GM18498 (cell line): ENCODE results near the gene GMDS.
"Not testable (repeated sequence)": the region's sequence is repeated elsewhere in the genome, so short reads cannot be mapped to it uniquely, and the experiment has no call there.

Source experiments
- ATAC-seq: cut with Tn5 transposase; IDR thresholded peaks from one replicate; pipeline ENCODE4 v1.9.1; 2021; ENCODE audit warnings: mild to moderate bottlenecking, moderate library complexity; ENCODE audit not compliant: unreplicated experiment

GMDS gene

DNA sequence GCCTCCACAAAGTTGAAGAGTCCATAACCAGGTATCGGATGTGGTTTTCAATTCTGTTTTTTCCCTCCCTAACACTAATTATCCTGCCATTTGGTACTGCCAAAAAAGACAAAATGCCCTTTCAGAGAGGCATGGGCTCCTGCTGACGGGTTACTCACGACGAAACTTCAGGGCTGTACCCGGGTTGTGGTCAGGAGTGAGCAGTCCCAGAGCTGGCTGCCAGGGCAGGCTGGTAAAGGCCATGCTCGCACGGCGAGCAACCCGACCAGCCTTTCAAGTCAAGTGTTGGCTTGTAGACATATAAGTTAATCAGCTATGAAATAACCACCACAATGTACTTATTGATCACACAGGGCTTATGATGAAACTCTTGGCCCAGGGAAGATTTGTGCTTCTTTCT is 483.2 kb downstream of the GMDS start:
- no peak for ATAC-seq

DNA sequence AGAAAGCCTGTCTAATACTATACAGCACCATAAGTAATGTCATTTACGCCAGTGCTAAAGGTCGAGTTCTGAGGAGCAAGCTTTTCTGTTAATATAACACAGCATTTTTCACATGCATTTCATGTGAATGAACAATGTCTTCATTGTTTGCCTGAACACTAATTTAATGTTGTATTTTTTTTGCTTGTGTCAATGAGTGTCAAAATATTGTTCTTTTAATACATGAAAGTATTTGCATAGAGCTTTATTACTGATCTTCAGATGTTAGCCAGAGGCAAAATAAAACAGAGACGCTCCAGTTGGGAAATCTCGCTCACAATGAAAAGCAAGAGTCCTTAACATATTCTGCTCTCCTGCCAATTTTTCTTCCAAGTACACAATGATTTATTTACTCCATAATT is 483.9 kb downstream of the GMDS start:
- no peak for ATAC-seq

DNA sequence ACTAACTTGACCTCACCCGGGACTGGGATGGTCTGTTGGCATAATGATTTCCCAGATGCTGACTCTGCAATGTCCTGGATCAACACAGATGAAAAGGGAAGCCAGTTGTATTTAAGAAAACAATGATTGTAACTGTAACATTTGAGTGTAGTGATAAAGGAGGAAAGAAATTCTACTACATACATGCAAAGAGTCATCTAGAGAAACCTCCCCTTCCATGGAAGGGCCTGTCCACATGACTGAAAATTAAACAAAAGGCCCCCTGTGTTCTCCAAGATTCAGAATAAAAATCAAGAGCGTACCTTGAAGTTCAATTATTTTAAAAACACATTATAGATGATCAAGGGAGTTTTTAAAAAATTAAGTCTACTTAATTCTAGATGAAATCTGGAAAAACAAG is 484.5 kb downstream of the GMDS start:
- no peak for ATAC-seq

DNA sequence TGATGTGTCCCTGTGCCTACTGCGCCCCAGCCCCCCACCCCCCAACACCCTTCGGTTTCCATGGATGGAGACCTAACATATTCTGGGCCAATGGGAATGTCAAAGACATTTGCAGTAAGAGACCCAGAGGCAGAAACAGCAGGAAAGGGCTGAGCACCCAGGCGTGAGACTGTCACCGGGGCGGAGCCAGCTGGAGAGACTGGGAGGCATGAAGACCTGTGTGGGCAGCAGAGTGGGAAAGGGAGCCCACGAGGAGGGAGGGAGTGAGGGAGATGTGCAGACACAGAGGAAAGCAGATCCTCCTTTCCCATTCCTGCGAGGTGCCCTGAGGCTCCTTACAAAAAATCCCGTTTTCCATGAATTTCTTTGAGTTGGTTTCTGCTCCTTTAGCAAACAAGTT is 485.5 kb downstream of the GMDS start:
- ATAC-seq = no peak

DNA sequence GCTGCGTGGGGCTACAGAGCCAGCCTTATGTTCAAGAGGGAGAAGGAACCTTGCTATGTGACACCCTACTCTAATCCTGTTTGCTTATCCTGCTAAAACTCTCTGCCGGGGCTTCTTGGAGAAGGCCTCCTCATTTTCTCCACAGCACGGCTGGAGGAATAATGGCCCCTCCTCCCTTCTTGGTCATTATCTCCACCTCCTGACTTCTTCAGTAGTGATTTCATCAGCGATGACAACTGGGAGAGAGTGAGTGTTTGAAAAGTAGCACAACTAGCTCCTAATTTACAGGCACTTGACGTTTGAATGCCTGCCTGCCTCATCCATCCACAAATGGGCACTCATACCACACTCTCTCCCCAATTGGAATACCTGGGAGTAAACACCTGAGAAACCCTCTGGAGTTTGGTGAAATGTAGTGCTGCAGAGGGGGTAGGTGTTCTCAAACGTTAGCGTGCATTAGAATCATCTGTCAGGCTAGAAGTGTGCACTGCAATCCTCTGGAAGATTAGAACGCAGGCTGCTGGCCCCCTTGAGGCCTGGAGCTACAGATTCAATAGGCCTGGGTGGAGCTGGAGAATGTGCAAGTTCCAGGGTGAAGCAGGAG is 487.2 kb downstream of the GMDS start:
- no peak for ATAC-seq

DNA sequence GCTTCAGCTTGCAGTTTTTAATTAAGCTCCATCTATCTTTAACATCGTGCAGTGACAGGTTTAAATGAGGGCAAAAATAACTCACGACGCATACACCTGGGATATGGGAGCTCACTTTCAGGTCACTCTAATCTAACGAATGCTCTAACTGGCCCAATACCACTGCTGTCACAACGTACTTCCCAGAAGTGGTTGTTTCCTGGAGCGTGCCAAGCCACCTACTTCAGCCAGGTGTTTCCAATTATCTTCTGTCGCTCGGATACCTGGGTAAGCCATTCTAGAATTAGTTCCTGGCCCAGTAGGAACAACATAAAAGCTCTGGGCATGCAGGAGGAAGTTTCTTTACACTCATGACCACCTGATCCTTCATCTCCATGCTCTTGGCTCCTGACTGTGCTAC is 488.3 kb downstream of the GMDS start:
- no peak for ATAC-seq

DNA sequence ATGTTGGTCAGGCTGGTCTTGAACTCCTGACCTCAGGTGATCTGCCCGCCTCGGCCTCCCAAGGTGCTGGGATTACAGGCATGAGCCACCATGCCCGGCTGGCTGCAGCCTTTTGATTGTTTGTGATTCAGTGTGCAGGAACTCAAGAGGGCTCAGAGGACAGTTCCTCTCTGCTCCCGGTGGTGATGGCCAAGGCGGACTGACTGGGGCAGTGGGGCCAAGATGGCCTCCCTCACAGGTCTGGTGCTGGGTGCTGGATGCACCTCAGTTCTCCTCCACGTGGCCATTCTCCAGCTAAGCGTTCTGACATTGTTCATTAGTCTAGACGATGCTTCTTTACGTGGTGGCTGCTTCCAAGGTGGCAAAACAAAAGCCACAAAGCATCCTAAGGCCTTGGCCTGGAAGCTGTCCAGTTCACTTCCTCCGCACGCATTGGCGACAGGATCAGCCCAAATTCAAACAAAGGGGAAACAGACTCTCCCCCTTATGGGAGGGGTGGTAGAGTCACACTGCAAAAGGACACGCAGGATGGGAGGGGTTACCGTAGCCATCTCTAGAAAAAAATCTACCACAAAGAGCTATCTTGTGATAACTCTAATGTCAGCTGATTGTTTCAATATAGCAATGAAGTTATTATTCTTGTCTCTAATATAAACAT is 488.8 kb downstream of the GMDS start:
- no peak for ATAC-seq

DNA sequence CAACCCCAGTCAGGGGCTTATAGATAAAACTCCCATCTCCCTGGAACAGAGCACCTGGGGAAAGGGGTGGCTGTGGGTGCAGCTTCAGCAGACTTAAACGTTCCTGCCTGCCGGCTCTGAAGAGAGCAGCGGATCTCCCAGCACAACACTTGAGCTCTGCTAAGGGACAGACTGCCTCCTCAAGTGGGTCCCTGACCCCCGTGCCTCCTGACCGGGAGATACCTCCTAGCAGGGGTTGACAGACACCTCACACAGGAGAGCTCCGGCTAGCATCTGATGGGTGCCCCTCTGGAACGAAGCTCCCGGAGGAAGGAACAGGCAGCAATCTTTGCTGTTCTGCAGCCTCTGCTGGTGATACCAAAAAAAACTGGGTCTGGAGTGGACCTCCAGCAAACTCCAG is 494.3 kb downstream of the GMDS start:
- not testable (repeated sequence) for ATAC-seq

DNA sequence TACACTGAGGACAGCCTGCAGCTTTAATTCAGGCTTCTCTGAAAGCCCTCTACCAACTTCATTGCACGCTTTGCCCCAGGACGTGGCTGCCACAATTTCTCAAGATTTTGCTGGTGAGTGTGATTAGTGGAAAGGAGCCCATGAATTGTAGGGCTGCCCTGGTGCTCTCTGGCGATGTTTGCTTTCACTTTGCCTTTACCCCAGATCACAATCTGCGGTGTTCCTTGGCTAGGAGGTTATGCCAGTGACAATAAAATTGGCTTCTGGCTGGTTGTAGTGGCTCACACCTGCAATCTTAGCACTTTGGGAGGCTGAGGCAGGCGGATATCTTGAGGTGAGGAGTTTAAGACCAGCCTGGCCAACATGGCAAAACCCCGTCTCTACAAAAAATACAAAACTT is 496.4 kb downstream of the GMDS start:
- no peak for ATAC-seq

DNA sequence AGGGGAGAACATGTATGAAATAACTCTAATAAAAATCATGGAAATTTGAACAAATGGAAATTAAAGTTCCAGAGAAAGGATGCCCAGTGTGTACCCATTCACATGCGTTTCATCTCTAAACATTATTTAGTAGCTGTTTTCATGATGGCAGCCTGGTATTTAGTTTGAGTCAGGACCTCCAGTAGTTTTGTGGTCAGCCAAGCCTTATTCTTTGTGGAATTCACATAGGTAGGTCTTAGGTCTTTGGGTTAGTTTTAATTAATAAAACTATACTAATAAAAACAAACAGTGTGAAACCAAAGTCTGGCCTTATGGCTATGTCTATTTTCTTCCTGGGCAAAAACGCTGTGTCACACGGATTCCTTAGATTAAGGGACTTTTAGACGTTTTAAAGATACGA is 497.9 kb downstream of the GMDS start:
- no peak for ATAC-seq

DNA sequence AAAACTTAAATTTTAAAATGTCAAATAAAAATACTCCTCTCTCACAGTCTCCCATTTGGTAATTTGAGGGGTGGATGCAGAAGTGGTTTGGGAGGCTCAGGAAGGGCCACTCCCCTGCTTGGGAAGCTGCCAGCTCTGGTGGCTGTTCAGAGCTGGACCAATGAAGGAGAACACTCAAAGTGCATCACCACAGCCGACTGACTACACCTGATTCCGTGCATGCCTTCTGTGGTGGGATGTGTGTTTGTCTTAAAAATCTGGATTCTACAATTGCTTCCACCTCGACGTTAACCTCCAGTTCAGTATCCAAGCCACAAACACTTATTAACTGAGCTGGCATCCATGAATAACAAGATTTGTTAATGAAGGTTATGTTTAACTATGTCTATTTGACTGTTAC is 498.4 kb downstream of the GMDS start:
- no peak for ATAC-seq

DNA sequence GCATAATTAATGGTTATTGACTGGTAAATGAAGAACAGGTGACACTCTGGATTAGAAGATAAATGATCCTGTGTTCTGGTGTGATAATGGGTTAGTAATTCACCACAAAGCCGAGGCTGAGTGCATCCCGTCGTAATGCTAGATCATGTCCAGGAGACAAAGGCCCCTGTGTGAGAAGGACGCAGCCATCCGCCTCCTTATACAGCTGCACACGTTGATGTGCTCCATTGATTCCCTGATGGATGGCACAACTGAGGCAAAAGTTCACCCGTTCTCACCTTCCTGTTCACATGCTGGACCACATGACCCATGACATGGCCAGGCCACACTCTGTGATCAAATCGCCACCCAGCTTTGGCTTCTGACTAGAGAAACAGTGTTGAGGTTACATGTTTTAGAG is 499.6 kb downstream of the GMDS start:
- no peak for ATAC-seq

DNA sequence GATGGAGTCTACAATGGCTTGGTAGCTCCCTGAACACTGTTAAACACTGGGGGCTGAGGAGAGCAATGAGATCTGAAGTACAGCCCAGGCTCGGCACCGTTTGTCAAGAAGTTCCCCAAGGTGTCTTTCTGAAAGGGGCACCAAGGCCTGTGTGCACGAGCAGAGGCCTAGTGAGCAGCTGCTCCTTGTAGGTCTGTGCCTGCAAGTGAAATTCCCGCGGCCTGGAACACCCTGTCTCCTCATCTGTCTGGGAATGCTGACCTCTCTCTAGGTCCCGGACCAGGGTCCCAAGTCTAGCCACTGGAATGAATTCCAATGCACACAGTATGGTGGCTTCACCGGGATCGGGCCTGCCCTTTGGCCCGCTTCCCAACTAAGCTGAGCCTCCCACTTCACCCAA is 500.9 kb downstream of the GMDS start:
- ATAC-seq = no peak

DNA sequence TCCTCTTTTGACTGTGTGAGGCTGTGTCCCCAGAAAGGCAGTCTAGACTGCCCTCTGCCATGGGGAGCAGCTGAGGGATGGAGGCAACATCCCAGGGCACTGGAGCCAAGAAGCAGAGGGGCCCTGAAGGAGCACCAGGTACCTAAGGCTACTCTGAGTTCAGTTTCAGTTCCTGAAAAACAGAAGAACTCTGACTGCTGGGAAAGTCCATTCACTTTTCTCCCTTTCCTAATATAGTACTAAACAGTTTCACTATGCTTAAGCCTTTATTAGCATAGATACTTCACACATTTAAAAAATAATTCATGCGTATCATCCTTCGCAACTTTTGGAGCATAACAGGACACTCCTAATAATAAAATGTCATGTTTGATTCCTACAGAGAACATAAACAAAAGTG is 505.7 kb downstream of the GMDS start:
- peak; percentile 91 for ATAC-seq

DNA sequence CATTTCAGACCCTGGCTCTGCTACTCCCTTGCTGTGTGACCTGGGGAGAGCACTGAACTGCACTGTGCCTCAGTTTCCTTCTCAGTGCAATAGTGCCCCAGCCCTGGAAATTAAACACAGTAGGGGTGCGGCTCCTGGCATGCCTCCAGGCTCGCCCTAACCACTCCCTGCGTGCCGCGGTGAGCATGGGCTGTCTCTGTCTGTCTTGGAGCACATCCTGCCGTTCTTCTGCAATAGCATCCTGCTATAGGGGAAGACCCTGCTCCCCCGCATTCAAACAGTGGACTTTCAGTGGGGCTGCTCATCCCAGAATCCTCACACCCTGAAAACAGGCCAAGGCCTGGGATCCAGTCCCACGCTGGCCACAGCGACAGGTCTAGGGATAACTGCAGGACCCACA is 506.2 kb downstream of the GMDS start:
- ATAC-seq = peak; percentile 32

DNA sequence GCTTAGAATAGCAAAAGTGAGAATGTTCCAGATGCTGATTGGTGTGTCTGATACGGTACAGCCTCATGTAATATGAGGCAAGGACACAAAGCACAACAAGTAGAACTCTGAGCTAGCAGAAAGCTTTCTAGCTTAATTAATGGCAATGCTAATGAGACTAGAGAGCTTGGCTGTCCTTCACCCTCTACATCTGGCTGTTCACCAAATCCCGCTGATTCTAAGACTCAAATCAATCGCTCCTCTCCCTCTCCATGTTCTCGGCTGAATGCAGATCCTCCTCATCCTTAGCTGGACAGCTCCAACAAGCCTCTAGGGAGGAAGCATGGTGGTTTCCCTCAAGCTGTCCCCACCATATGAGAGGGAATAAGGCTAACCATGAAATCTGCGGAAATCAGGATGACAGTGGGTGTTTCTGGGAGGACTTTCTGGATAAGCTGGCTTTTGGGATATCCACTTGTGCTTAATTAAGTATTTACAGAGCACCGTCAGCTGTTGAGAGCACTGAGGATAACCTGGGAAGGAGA is 506.8 kb downstream of the GMDS start:
- no peak for ATAC-seq

DNA sequence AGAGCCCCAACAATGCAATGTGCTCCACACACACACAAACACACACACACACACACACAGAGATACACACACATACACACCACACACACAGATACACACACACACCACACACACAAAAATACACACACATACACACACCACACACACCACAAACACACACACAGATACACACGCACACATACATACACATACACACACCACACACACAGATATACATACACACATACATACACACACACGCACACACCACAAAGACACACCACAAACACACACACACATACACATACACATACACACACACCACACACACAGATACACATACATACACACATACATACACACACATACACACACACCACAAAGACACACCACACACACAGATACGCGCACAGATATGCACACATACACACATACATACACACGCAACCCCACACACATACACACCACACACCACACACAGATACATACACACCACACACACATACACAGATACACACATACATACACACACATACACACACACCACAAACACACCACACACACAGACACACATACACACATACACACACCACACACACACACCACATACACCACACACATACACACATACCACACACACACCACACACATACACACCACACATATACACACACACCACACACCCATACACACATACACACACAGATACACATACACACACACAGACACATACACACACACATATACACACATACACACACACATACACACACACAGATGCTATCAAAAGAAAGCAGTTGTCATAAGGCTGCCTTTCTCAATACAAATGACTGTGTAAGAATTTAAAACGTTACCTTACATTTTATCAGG is 507.7 kb downstream of the GMDS start:
- no peak for ATAC-seq

DNA sequence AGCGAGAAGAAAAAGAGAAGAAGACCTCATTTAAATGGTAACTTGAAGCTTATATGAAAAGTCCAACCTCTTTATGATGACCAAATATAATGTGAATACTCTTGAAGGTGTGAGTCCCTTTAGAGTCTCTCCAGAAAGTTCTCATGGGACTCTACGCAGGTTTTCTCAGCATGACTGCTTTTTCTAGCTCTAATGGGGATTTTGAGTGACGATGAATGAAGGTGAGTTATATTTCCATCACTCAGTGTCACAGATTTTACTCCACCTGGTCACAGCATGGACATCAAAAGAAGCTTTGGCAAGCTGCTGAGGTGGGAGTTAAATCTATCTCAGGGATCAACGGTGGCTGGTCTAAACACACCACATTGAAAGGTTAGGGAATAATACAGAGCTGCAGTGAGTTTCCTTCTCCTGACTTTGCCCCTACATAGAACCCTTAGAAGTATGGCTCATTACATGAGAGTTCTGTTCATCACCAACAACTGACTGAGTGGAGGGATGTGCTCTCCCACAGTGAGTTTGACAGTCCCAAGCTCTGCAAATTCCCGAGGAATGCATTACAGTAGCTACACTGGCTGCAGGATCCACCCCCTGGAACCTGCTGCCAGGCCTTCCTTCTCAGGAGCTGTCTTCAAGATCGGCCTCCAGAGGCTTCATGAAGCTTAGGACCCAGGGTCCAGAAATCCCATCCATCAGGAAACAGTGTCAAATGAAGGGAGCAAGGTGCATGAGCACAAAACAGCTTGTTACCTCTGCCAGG is 508.9 kb downstream of the GMDS start:
- ATAC-seq = no peak

DNA sequence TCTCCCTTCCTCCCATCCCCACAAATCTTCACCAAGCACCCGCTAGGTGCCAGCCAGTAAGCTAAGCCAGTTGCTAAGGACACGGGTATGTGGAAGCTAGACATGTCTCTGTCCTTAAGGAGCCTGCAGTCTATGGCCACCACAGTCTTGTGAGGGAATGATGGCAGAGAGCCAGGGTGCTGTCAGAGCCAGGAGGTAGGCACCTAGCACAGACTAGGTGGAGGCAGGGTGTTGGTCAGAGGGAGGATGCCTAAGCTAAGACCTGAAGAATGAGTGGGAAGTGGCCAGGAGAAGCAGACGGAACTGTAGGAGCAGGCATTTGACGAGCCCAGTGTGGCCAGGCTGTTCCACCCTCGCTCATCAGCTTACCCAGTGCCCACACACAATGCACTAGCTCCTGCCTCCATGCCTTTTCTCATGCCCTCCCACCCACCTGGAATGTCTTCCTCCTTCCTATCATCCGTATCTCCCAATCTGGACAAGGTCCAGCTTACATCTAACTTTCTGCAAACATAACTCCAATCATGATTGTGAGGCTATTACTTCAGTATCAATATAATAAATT is 510.1 kb downstream of the GMDS start:
- ATAC-seq = no peak

DNA sequence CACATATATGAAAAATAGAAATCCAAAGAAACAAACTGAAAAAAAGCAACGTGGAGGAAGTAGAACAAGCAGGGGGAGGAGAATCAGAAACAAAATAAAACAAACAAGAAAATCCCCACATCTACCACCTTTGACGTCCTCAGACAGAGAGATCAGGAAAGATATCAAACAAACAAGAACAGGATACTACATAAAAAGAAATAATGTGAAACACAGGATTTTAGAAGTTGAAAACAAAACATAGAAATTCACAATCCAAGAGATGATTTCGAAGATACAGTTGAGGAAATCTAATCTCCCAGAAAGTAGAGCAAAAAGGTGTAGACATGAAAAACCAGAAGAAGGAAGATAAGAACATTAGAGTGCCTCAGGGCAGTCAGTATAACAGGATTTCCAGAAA is 514.5 kb downstream of the GMDS start:
- ATAC-seq = no peak

DNA sequence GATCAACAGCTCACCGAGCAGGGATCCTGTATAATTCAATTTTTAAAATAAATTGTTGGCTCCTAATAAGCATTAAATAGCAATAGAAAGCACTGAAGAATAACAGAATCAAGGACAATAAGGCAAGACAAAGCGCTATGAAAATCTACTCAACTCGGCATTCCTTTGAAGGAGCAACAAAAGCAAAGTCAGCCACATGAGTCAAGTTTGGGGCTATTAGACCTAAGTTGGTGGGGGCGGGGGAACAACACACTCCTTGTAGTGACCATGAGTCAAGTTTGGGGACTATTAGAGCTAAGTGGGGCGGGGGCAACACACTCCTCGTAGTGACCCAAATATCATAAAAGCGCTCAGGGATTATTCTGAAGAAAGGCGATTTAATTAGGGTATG is 515.7 kb downstream of the GMDS start:
- no peak for ATAC-seq
